ENCODE results near the gene TMEM129. TPM values are rescaled to one million over a fixed set of nuclear protein-coding genes. Genes with fewer than 3 reads are reported as not detected.

Gene TMEM129
- total and polyA plus RNA-seq, 2 donors: 18.5 to 64.8 TPM

DNA sequence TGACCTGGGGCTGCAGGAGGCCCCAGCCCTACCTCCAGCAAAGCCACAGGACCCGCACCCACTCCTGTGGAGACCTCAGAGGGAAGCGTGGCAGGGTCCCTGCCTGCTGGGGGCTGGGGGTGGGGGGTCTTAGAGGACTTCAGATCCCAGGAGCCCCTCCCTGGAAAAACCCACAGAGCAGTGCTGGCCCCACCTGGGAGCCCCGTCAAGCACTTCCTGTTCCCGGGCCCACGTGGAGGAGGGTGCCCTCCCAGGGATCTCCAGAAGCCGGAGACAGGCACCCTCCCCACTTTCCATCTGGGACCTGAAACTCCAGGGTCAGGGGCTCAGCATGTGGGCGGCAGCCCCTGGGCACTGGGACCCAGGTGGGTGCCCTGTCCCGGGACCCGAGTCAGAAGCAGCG, 32.2 kb upstream of the TMEM129 start:
- DNase-seq (ENCODE audit: extremely low spot score): no peak
- WGBS: 79% methylated on average over 10 of the region's 10 CpGs
- Histone ChIP-seq H3K4me3 (ENCODE audit: low read depth, low read length) (no peak overlapping the region), H3K27ac (ENCODE audit: low read depth) (peak overlapping the region; percentile 73), H3K36me3 (ENCODE audit: insufficient read depth) (no peaks in the 10 kb centered on the region), H3K4me1 (ENCODE audit: insufficient read depth) (no peaks in the 10 kb centered on the region)

DNA sequence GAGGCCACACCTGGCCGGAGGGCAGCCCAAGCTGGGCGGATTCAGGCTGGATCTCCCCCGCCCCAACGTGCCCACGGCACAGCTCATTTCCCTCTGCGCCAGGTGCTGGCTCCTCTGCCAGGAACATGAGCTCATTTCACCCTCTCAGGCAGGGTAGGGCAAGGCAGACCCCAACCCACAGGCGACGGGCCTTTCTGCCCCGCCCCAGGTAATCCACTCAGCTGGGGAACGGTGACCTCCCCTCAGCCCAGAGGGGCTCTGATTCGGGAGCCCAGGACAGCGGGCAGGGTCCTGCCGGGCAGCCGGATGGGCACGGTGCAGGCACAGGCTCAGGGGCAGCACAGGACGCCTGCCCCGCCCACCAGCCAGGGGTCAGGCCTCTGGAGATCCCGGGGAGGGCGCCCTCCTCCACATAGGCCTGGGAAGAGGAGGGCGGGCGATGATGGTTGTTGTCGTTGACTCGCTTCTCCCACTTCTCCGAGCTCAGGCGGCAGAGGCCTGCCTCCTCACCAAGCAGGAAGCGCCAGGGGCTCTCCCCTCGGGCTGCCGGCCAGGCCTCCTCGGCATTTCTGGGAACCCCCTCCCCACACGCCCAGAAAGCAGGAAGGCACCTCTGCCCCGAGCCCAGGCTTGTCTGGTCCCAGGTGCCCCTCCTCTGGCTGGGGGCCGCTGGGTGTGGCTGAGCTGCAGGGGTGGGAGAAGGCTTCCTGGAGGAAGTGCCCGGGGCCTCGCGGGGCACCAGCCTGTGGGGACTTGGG, 31.3 kb upstream of the TMEM129 start:
- peak overlapping the region; percentile 73 for H3K27ac ChIP-seq (ENCODE audit: low read depth)
- H3K36me3 ChIP-seq (ENCODE audit: insufficient read depth): no peaks in the 10 kb centered on the region
- WGBS: 54% methylated on average over 35 of the region's 35 CpGs
- DNase-seq (ENCODE audit: extremely low spot score): no peak
- no peak overlapping the region for H3K4me3 ChIP-seq (ENCODE audit: low read depth, low read length)
- H3K4me1 ChIP-seq (ENCODE audit: insufficient read depth): no peaks in the 10 kb centered on the region

DNA sequence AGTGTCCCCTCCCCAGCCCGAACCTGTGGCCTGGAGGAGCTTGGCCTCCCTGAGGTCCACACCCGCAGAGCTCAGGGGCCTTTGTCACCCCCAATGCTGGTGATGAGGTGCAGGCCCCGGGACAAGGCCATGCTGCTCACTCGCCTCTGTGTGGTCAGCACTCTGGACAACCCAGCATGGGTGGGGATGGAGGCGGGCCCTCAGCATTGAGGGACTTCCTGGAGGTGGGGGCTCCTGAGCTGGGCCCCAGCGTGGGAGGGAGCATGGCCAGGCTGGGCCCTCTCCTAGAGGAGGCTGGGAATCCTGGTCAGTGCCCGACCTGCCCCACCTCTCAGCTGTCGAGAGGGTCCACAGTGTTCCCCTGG, 30.8 kb upstream of the TMEM129 start:
- 75% methylated on average over 8 of the region's 8 CpGs for WGBS

DNA sequence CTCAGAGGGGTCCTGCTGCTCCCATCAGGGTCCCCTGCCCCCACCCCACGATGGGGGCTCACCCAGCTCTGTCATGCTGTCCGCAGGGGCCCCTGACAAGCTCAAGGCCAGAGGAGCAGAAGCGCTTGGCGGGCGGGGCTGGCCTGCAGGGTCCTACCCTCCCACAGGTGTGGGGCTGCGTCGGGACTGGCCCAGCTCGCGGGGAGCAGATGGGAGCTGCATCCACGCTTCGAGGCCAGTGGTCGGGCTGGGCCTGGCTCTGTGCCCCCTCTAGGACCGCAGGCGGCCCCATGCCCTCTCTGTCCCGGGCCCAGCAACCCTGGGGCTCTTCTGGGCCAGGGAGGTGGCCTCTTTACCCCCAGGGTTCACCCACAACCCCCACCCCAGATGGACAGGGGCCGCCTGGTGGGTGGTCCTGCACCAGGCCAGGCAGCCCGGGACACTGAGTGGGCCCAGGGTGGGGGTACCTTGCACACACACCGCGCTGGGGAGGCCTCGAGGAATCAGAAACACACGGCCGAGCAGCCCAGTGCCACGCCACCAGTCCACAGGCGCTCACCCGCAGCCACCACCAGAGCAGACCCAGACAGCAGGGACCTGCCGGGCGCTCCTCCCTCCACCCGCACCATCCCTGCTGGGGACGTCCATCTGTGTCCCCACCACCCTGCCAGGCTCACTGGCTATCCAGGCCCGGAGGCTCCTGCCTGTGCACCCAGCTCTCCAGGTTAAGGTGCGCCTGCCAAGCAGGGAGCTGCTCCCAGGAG, 30.2 kb upstream of the TMEM129 start:
- 88% methylated on average over 31 of the region's 31 CpGs for WGBS
- H3K27ac ChIP-seq (ENCODE audit: low read depth): no peak overlapping the region
- no peak for DNase-seq (ENCODE audit: extremely low spot score)

More for the DNA sequence above, 30.8 kb upstream of the TMEM129 start:
- Histone ChIP-seq H3K27ac (ENCODE audit: low read depth) (no peak overlapping the region), H3K4me3 (ENCODE audit: low read depth, low read length) (no peak overlapping the region), H3K36me3 (ENCODE audit: insufficient read depth) (no peaks in the 10 kb centered on the region), H3K4me1 (ENCODE audit: insufficient read depth) (no peaks in the 10 kb centered on the region)
- no peak for DNase-seq (ENCODE audit: extremely low spot score)

DNA sequence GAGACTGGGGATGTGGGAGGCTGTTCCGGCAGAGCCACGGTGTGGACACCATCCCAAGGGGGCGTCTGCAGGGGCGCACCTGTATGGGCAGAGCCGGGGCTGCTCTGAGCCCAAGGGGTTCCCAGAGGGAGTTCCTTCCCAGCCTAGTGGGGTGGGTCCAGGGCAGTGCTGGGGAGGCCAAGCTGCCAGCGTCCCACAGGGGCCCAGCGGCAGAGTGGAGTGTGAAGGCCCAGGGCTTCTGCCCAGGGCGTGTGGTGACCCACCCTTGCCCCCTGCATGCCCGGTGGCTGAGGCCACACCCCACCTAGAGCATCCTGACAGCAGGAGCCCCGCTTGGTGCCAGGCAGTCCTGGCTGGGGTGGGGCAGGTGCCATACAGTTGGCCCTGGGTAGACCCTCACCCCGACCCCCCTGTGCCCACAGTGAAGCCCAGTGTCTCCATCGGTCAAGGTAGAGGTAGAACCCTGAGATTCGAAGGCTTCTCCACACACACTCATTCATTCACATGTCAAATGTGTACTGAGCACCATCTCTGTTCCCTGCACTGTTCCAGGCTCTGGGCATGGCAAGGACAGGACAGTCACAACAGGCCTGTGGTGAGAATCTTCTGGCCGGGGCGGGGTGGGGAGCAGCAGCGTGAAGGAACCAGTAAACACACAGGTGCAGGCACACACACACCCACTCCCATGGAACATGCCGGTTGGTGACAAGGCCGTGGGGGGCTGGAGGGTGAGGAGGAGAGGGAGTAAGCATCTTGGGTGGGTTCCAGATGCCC, 29.4 kb upstream of the TMEM129 start:
- WGBS: 88% methylated on average over 18 of the region's 18 CpGs
- Histone ChIP-seq H3K4me1 (ENCODE audit: insufficient read depth) (no peaks in the 10 kb centered on the region), H3K27ac (ENCODE audit: low read depth) (no peak overlapping the region), H3K4me3 (ENCODE audit: low read depth, low read length) (no peak overlapping the region), H3K36me3 (ENCODE audit: insufficient read depth) (no peaks in the 10 kb centered on the region)
- DNase-seq (ENCODE audit: extremely low spot score): no peak

More for the DNA sequence above, 30.2 kb upstream of the TMEM129 start:
- H3K4me1 ChIP-seq (ENCODE audit: insufficient read depth): no peaks in the 10 kb centered on the region
- H3K4me3 ChIP-seq (ENCODE audit: low read depth, low read length): no peak overlapping the region
- no peaks in the 10 kb centered on the region for H3K36me3 ChIP-seq (ENCODE audit: insufficient read depth)

DNA sequence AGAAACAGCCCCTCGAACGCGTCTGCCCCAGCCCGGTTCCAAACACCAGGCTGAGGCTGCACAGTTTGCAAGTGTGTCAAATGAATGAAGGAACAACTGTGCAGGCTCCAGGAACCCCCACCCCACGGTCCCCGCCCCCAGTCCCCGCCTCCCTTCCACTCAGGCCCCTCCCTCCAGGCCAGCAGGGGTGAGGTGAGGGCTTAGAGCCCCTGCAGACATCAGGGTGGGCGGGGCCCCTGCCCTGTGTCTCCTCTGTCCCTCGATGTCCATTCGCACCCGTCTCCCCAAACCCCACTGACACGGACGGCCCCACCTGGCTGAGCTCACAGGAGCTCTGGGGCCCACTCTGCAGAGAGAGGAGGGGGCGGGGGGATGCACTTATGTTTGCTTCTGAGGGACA, 28.7 kb upstream of the TMEM129 start:
- 67% methylated on average over 14 of the region's 14 CpGs for WGBS
- H3K4me3 ChIP-seq (ENCODE audit: low read depth, low read length): no peak overlapping the region
- no peaks in the 10 kb centered on the region for H3K4me1 ChIP-seq (ENCODE audit: insufficient read depth)
- no peak for DNase-seq (ENCODE audit: extremely low spot score)
- H3K27ac ChIP-seq (ENCODE audit: low read depth): no peak overlapping the region
- H3K36me3 ChIP-seq (ENCODE audit: insufficient read depth): no peaks in the 10 kb centered on the region

DNA sequence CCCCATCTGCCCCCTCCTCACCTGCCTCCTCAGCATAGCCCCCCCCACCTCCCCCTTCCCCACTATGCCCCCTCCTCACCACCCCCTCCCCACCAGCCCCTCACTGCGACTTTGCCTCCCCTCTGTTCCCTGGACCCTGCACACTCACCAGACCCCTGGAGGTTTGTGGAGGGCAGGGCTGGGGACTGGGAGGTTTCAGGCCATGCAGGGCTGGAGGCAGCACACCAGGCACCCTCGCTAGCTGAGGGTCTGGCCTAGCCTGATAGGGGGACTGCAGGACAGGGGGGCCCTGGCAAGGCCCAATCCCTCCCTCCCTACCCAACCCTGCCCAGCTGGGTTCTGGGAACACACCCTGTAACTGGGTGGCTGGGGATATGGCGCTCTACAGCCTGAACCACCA, 28.2 kb upstream of the TMEM129 start:
- Histone ChIP-seq H3K4me3 (ENCODE audit: low read depth, low read length) (no peak overlapping the region), H3K27ac (ENCODE audit: low read depth) (no peak overlapping the region), H3K36me3 (ENCODE audit: insufficient read depth) (no peaks in the 10 kb centered on the region), H3K4me1 (ENCODE audit: insufficient read depth) (no peaks in the 10 kb centered on the region)
- 53% methylated on average over 3 of the region's 3 CpGs for WGBS
- DNase-seq (ENCODE audit: extremely low spot score): no peak

DNA sequence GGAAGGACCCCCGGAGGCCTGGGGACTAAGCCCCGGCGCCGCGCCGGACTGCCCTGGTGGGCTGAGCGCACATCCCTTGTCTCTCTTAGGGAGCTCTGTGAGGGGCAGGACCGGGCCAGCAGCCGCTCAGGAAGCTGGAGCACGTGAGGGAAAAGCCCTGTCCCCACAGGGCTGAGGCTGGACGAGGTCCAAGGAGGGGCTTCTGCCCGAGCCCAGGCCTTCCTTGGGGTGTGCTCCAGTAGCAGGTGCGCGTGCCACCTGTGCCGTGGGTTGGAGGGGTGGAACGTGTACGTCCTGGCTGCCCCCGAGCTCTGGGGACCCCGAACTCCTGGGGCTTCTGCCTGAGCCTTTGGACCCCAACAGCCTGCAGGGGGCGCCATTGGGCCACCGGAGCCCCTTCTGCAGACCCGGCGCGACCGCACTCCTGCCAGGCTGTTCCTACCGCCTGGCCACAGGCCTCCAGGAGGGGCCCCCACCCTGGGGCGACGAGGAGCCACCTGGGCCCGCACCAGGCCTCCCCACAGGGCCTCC, 27.4 kb upstream of the TMEM129 start:
- WGBS: 3% methylated on average over 29 of the region's 29 CpGs
- Histone ChIP-seq H3K27ac (ENCODE audit: low read depth) (no peak overlapping the region), H3K4me3 (ENCODE audit: low read depth, low read length) (no peak overlapping the region), H3K4me1 (ENCODE audit: insufficient read depth) (no peaks in the 10 kb centered on the region), H3K36me3 (ENCODE audit: insufficient read depth) (no peaks in the 10 kb centered on the region)
- no peak for DNase-seq (ENCODE audit: extremely low spot score)

DNA sequence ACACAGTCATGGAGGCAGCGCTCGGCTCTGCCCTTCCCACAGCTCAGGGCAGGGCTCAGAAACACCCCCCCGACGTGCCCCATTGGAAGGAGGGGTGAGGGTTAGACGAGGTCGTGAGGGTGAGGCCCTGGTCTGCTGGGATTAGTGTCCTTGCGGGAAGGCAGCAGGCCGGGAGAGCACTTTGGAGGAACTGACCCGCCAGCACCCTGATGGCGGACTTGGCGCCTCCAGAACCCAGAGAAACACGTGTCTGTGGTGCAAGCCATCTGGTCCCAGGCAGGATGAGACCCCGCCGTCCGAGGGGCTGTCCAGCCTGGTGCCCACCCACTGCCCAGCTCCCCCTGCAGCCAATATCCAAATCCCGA, 26.5 kb upstream of the TMEM129 start:
- Histone ChIP-seq H3K4me3 (ENCODE audit: low read depth, low read length) (no peak overlapping the region), H3K27ac (ENCODE audit: low read depth) (no peak overlapping the region), H3K36me3 (ENCODE audit: insufficient read depth) (no peaks in the 10 kb centered on the region), H3K4me1 (ENCODE audit: insufficient read depth) (no peaks in the 10 kb centered on the region)
- no peak for DNase-seq (ENCODE audit: extremely low spot score)
- 87% methylated on average over 16 of the region's 16 CpGs for WGBS

DNA sequence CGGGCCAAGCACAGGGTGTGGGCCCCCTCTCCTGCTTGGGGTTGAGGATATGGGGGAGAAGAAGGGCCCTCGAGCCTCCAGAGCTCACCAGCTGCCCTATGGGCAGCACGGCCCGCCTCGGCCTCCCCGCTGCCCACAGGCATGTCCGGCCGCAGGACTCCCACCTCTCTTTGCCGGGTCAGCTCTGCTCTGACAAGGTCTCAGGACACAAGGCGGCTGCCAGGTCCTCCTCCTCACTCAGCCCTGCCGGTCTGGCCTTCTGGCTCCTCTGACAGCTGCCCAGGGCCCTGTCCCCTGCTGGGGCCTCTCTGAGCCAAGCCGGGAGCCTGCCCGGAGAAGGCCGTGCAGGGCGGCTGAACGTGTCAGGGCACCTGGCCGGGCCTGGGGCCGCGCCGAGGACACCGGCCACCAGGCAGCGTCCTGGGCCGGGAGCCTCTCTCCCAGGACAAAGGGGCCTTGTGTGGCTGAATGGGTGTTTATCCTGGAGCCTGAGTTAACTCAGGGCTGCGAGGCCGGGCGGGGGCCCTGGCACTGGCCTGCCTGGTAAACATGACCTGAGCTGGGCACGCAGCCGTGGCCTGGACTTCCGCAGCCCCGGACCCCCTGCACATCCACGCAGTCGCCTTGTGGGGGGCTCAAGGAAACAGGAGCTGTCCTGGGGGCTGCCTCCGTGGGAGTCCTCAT, 25.9 kb upstream of the TMEM129 start:
- no peak for DNase-seq (ENCODE audit: extremely low spot score)
- H3K4me1 ChIP-seq (ENCODE audit: insufficient read depth): no peaks in the 10 kb centered on the region
- H3K4me3 ChIP-seq (ENCODE audit: low read depth, low read length): no peak overlapping the region
- no peak overlapping the region for H3K27ac ChIP-seq (ENCODE audit: low read depth)
- 81% methylated on average over 33 of the region's 33 CpGs for WGBS
- no peaks in the 10 kb centered on the region for H3K36me3 ChIP-seq (ENCODE audit: insufficient read depth)

DNA sequence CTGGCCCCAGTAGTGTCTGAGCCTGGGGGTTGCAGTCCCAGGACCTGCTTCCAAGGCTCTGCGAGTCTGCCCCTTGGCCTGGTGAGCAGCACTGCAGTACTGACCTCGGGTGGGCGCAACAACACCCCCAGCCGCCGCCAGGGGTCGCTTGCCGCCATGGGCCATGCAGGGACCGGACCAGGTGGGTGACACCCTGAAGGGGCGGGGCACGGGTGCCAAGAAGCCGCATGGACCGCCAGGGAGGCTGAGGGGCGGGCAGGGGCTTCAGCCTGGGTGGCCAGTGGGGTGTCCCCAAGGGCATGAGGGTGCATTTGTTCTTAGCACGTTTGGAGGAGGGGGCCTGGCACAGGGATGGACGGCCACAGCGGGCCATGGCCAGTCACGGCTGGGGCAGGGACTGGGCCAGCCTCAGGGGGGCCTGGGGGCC, 25.2 kb upstream of the TMEM129 start:
- 15% methylated on average over 17 of the region's 17 CpGs for WGBS
- DNase-seq (ENCODE audit: extremely low spot score): no peak
- Histone ChIP-seq H3K27ac (ENCODE audit: low read depth) (no peak overlapping the region), H3K4me1 (ENCODE audit: insufficient read depth) (no peaks in the 10 kb centered on the region), H3K36me3 (ENCODE audit: insufficient read depth) (no peaks in the 10 kb centered on the region), H3K4me3 (ENCODE audit: low read depth, low read length) (no peak overlapping the region)

DNA sequence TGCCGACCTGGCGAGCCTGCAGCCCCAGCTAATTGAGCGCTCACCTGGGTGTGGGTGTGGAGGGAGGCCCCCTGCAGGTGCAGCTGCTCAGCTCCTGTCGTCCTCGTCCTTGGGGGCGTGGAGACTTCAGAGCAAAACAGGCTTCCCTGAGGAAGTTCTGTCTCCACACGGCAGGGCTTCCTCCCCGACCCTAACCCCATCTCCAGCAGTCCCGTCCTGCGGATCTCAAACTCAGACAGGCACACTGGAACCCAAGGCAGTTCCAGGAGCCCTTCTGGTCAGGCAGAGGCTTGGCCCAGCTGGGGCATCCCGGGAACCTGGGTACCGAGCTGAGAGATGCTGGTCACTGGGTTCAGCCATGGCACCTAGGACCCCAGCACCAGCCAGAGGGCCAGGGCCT, 24.6 kb upstream of the TMEM129 start:
- Histone ChIP-seq H3K4me3 (ENCODE audit: low read depth, low read length) (no peak overlapping the region), H3K4me1 (ENCODE audit: insufficient read depth) (no peaks in the 10 kb centered on the region), H3K27ac (ENCODE audit: low read depth) (no peak overlapping the region), H3K36me3 (ENCODE audit: insufficient read depth) (no peaks in the 10 kb centered on the region)
- DNase-seq (ENCODE audit: extremely low spot score): no peak
- WGBS: 87% methylated on average over 12 of the region's 12 CpGs

DNA sequence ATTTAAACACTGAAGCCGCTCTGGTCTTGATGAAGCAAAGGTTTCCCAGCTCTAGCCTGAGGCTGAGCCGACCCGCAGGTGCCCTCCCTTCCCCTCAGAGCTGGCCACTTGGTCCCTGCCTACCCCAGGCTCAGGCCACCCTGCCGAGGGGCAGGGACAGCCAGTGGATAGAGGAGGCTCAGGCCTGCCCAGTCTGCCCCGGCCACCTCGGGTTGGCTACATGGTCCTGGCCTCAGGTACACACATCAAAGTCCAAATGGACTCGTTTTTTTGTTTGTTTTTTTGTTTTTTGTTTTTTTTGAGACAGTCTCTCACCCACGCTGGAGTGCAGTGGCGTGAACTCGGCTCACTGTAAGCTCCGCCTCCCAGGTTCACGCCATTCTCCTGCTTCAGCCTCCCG, 24.0 kb upstream of the TMEM129 start:
- H3K27ac ChIP-seq (ENCODE audit: low read depth): no peak overlapping the region
- H3K4me1 ChIP-seq (ENCODE audit: insufficient read depth): no peaks in the 10 kb centered on the region
- WGBS: 93% methylated on average over 13 of the region's 13 CpGs
- DNase-seq (ENCODE audit: extremely low spot score): no peak
- no peak overlapping the region for H3K4me3 ChIP-seq (ENCODE audit: low read depth, low read length)
- no peaks in the 10 kb centered on the region for H3K36me3 ChIP-seq (ENCODE audit: insufficient read depth)
